ENCODE measurements around the gene ANO1. TPM values are rescaled to one million over a fixed set of nuclear protein-coding genes. Genes with fewer than 3 reads are reported as not detected.

ANO1 gene
- total and polyA plus RNA-seq, 2 of the 8 experiments (the other 6 are each of a cell fraction or from before 2014, with no cell fraction given), result 4.7 to 5.0 TPM

- H3K23ac ChIP-seq (ENCODE audit: insufficient read length), result no peak overlapping the region
- no peak overlapping the region for H2BK12ac ChIP-seq (ENCODE audit: low read depth, low read length)
- H3K79me1 ChIP-seq (ENCODE audit: low read depth, low read length), result no peaks in the 10 kb centered on the region
- no peak overlapping the region for H3K4me2 ChIP-seq (ENCODE audit: insufficient read depth in 1 of 2, low read depth in 2 of 2, low read length in 2 of 2)
- no peaks in the 10 kb centered on the region; a peak in 1 of 7 replicates for H3K4me1 ChIP-seq (replicated peaks in 1 of 4; ENCODE audit: control insufficient read depth in 3 of 4, insufficient read depth in 4 of 4, low read length in 3 of 4)
- no peaks in the 10 kb centered on the region for H3K36me3 ChIP-seq (ENCODE audit: control insufficient read depth in 2 of 4, insufficient read depth in 4 of 4, low read length in 3 of 4)
- H4K91ac ChIP-seq (replicated peaks; ENCODE audit: insufficient read length, low read length), result no peak overlapping the region
- H3K79me2 ChIP-seq (ENCODE audit: control insufficient read depth in 1 of 2, insufficient read depth in 2 of 2, low read length in 2 of 2), result no peaks in the 10 kb centered on the region
- H3K27me3 ChIP-seq (replicated peaks in 1 of 4; ENCODE audit: control insufficient read depth in 3 of 4, extremely low read depth in 1 of 4, insufficient read depth in 3 of 4, low read length in 3 of 4), result no peaks in the 10 kb centered on the region; a peak in 1 of 7 replicates
- peaks cover 8 to 14% of the 10 kb centered on the region in 2 experiments for H3K9me3 ChIP-seq (ENCODE audit: insufficient read depth in 2 of 2, low read depth in 1 of 2, low read length in 1 of 2)
- H2BK120ac ChIP-seq (replicated peaks; ENCODE audit: low read depth, low read length), result no peak overlapping the region
- no peak overlapping the region for H3K27ac ChIP-seq (ENCODE audit: low read depth, low read length)
- H3K9ac ChIP-seq (replicated peaks in 1 of 4; ENCODE audit: extremely low read depth in 1 of 4, low read depth in 3 of 4, low read length in 3 of 4), result no peak overlapping the region
- no peak overlapping the region for H2BK20ac ChIP-seq (ENCODE audit: low read length)
- FAIRE-seq (no peak), DNase-seq (ENCODE audit: low read depth in 1 of 2, low spot score in 2 of 2) (peak in 1 of 2 experiments; percentile 32)
- H2AFZ ChIP-seq (ENCODE audit: low read length), result no peak overlapping the region
- no peak overlapping the region for H3K14ac ChIP-seq (ENCODE audit: insufficient read length)
- no peak overlapping the region for H2BK5ac ChIP-seq (ENCODE audit: low read depth, low read length)
- H4K5ac ChIP-seq (ENCODE audit: insufficient read length, low read depth, low read length), result no peak overlapping the region
- no peak overlapping the region for H2AK5ac ChIP-seq (ENCODE audit: low read depth, low read length)
- H3K4ac ChIP-seq (replicated peaks; ENCODE audit: insufficient read length, low read depth, low read length), result no peak overlapping the region
- H3K4me3 ChIP-seq (ENCODE audit: extremely low read depth in 1 of 4, insufficient read depth in 2 of 4, low read depth in 3 of 4, low read length in 4 of 4), result no peak overlapping the region
- no peaks in the 10 kb centered on the region; the same call in 1 of the 2 replicates for H3K23me2 ChIP-seq (ENCODE audit: low read depth, low read length)
- ChIA-PET CTCF (ENCODE audit: partially characterized antibody) (interaction anchor here (0.8 to 1.3 kb wide), 5 partner anchors 8 to 88 kb away, joined by 3 to 4 read pairs (median 3); no protein-coding TSS in a partner anchor), POLR2A (ENCODE audit: partially characterized antibody) (interaction anchor here (0.7 kb wide), 1 partner anchor 254 kb away, joined by 3 read pairs; no protein-coding TSS in a partner anchor)
- H3K56ac ChIP-seq (replicated peaks; ENCODE audit: insufficient read length, low read depth, low read length), result no peak overlapping the region
- no peak overlapping the region; the same call in 1 of the 2 replicates for H4K8ac ChIP-seq (ENCODE audit: extremely low read depth, insufficient read depth, low read length)
- 88% methylated on average over 12 of the region's 12 CpGs; no CpG with 5 or more reads in 1 of the 2 experiments for WGBS, 2 experiments (ENCODE audit: extremely low coverage in 1 of 2, insufficient coverage in 1 of 2, insufficient read length in 1 of 2, insufficient replicate concordance in 2 of 2, low coverage in 1 of 2, low lambda C conversion rate in 2 of 2, missing lambda C conversion rate in 1 of 2)
- H2BK15ac ChIP-seq (ENCODE audit: low read length), result peak overlapping the region; percentile 81; the same call in 1 of the 2 replicates
- no peak overlapping the region for H3K18ac ChIP-seq (ENCODE audit: extremely low read depth, low read length)
- no peaks in the 10 kb centered on the region for H4K20me1 ChIP-seq (replicated peaks in 1 of 2; ENCODE audit: control insufficient read depth in 1 of 2, insufficient read depth in 2 of 2, low read length in 2 of 2)
- TF ChIP-seq JUN (IDR thresholded peaks at IDR 0.05; ENCODE audit: low read depth, low read length) (no peak), CEBPB (IDR thresholded peaks at IDR 0.05; ENCODE audit: low read depth, low read length) (no peak), KDM4A (IDR thresholded peaks at IDR 0.05; ENCODE audit: low read depth, low read length, severe bottlenecking) (no peak), KDM1A (IDR thresholded peaks at IDR 0.05; ENCODE audit: borderline replicate concordance, low read length) (no peak), CTBP2 (IDR thresholded peaks at IDR 0.05; ENCODE audit: borderline replicate concordance, insufficient read depth, insufficient read length, low read length) (no peak), CREB1 (IDR thresholded peaks at IDR 0.05) (no peak), FOSL1 (IDR thresholded peaks at IDR 0.05; ENCODE audit: insufficient read depth, low read depth, low read length) (no peak), JUND (IDR thresholded peaks at IDR 0.05; ENCODE audit: low read length) (no peak), POLR2A (IDR thresholded peaks at IDR 0.05; ENCODE audit: control extremely low read depth in 1 of 2, low read depth in 2 of 2, low read length in 2 of 2) (no peak), HDAC2 (IDR thresholded peaks at IDR 0.05; ENCODE audit: borderline replicate concordance in 1 of 2, low read depth in 2 of 2, low read length in 2 of 2) (no peak)
These were observed 40.9 kb upstream of the ANO1 start for GRCh38 chr11:70036971-70037882.
